Endodermal cell (in vitro differentiated cells): ENCODE measurements around the gene PRDM16. TPM values are rescaled to one million over a fixed set of nuclear protein-coding genes. Genes with fewer than 3 reads are reported as not detected.

Source experiments
- DNase-seq: peaks from one replicate; pipeline ENCODE4 v3.0.0-alpha.2; 2017
- H3K27ac ChIP-seq: 2 replicates; pipeline ENCODE4 v1.5.1; 2013; ENCODE audit warnings: mild to moderate bottlenecking, low read depth, low read length, moderate library complexity
- H3K27me3 ChIP-seq: 2 replicates; pipeline ENCODE4 v1.6.1; 2013; ENCODE audit warnings: mild to moderate bottlenecking, low read length, moderate library complexity; ENCODE audit not compliant: insufficient read depth, control insufficient read depth, poor library complexity, severe bottlenecking
- H3K36me3 ChIP-seq: 2 replicates; pipeline ENCODE4 v1.7.0; 2013; ENCODE audit warnings: mild to moderate bottlenecking, low read length, moderate library complexity; ENCODE audit not compliant: control insufficient read depth, insufficient read depth
- H3K4me1 ChIP-seq: one replicate; pipeline ENCODE4 v1.7.0; 2013; ENCODE audit warnings: low read length; ENCODE audit not compliant: control insufficient read depth, insufficient read depth
- H3K4me3 ChIP-seq: 2 replicates; pipeline ENCODE4 v1.5.1; 2013; ENCODE audit warnings: mild to moderate bottlenecking, low read length, moderate library complexity
- H3K9ac ChIP-seq: 2 replicates; pipeline ENCODE4 v1.6.1; 2013; ENCODE audit warnings: mild to moderate bottlenecking, low read length, moderate library complexity; ENCODE audit not compliant: poor library complexity, severe bottlenecking; ENCODE audit errors: extremely low read depth
- H3K9me3 ChIP-seq: 2 replicates; pipeline ENCODE4 v1.6.1; 2013; ENCODE audit warnings: mild to moderate bottlenecking, low read length, moderate library complexity; ENCODE audit not compliant: control insufficient read depth
- H3K27ac Mint-ChIP-seq: 2 replicates; pipeline ENCODE4 v1.8.0; 2020; ENCODE audit warnings: mixed read lengths
- H3K27me3 Mint-ChIP-seq: 2 replicates; pipeline ENCODE4 v1.8.0; 2021; ENCODE audit warnings: mild to moderate bottlenecking, mixed read lengths; ENCODE audit not compliant: insufficient read depth
- H3K36me3 Mint-ChIP-seq: 2 replicates; pipeline ENCODE4 v1.8.0; 2020; ENCODE audit warnings: low read depth, mixed read lengths
- H3K4me1 Mint-ChIP-seq: 2 replicates; pipeline ENCODE4 v1.8.0; 2020; ENCODE audit warnings: mixed read lengths
- H3K4me3 Mint-ChIP-seq: 2 replicates; pipeline ENCODE4 v1.8.0; 2020; ENCODE audit warnings: mild to moderate bottlenecking, moderate library complexity, mixed read lengths
- H3K9me3 Mint-ChIP-seq: 2 replicates; pipeline ENCODE4 v1.8.0; 2020; ENCODE audit warnings: mild to moderate bottlenecking, mixed read lengths
- CTCF ChIP-seq: fragments of 200-600 bp; sonication (generic); conservative IDR thresholded peaks from 2 replicates; pipeline ENCODE4 v1.5.0; 2021; ENCODE audit warnings: antibody characterized with exemption, mild to moderate bottlenecking
- WGBS, 2 experiments: methylation state at CpG; one replicate each; pipeline versions ENCODE4 v1.1.5 to v1.1.7; 2013; ENCODE audit warnings: missing lambda C conversion rate in 2 of 2, mixed read lengths in 1 of 2; ENCODE audit not compliant: insufficient coverage in 1 of 2, insufficient read length in 1 of 2; 5-methylcytosine and 5-hydroxymethylcytosine counted together
- total RNA-seq, 2 donors: library from RNA; stranded (reverse); fragmentation: NEBNext Ultra II Directional in 1 of 2; extraction: Animal tissue kit (Norgen Biotek cat#: 25700) in 1 of 2; gene quantifications; 2 replicates in 1 of 2; 3 replicates in 1 of 2; pipeline ENCODE4 v1.2.1, GENCODE V29; 2021

The PRDM16 gene
- total RNA-seq, 2 donors from 2014 or later = 2.1 to 4.0 TPM

GRCh38 chr1:3393024-3393986 is 324.3 kb downstream of the PRDM16 start:
- Mint-ChIP-seq H3K9me3 (no peaks in the 10 kb centered on the region), H3K27me3 (peaks cover 15% of the 10 kb centered on the region), H3K4me3 (peak overlapping the region; percentile 53), H3K36me3 (no peaks in the 10 kb centered on the region), H3K27ac (peak overlapping the region; percentile 90), H3K4me1 (peaks cover 28% of the 10 kb centered on the region)
- H3K4me1 ChIP-seq = peaks cover 4% of the 10 kb centered on the region
- H3K27me3 ChIP-seq = peaks cover 24% of the 10 kb centered on the region
- no peak for TF ChIP-seq CTCF
- 6 to 14% methylated on average over 41 to 63 of the region's 63 CpGs for WGBS, 2 experiments
- no peaks in the 10 kb centered on the region for H3K36me3 ChIP-seq
- peak overlapping the region; percentile 47 for H3K9ac ChIP-seq
- peak overlapping the region; percentile 30 for H3K4me3 ChIP-seq
- peak; percentile 87 for DNase-seq
- H3K9me3 ChIP-seq = no peaks in the 10 kb centered on the region
- peak overlapping the region; percentile 91 for H3K27ac ChIP-seq

GRCh38 chr1:3393987-3394920 is 325.3 kb downstream of the PRDM16 start:
- Histone ChIP-seq H3K9ac (peak overlapping the region; percentile 47), H3K9me3 (no peaks in the 10 kb centered on the region), H3K27me3 (peaks cover 24% of the 10 kb centered on the region), H3K4me3 (peak overlapping the region; percentile 30), H3K36me3 (no peaks in the 10 kb centered on the region), H3K27ac (peak overlapping the region; percentile 91), H3K4me1 (peaks cover 4% of the 10 kb centered on the region)
- TF ChIP-seq CTCF = no peak
- no peak for DNase-seq
- Mint-ChIP-seq H3K27ac (no peak overlapping the region), H3K4me3 (peak overlapping the region; percentile 53), H3K9me3 (no peaks in the 10 kb centered on the region), H3K4me1 (peaks cover 28% of the 10 kb centered on the region), H3K27me3 (peaks cover 15% of the 10 kb centered on the region), H3K36me3 (no peaks in the 10 kb centered on the region)
- 46 to 65% methylated on average over 14 to 59 of the region's 59 CpGs for WGBS, 2 experiments

GRCh38 chr1:3396411-3396810 is 327.4 kb downstream of the PRDM16 start:
- Histone ChIP-seq H3K27me3 (peaks cover 19% of the 10 kb centered on the region), H3K9ac (no peak overlapping the region), H3K27ac (no peak overlapping the region), H3K36me3 (no peaks in the 10 kb centered on the region), H3K9me3 (no peaks in the 10 kb centered on the region), H3K4me1 (peaks cover 4% of the 10 kb centered on the region), H3K4me3 (no peak overlapping the region)
- peaks cover 10% of the 10 kb centered on the region for H3K27me3 Mint-ChIP-seq
- no peak for DNase-seq
- peaks cover 24% of the 10 kb centered on the region for H3K4me1 Mint-ChIP-seq
- no peaks in the 10 kb centered on the region for H3K9me3 Mint-ChIP-seq
- H3K36me3 Mint-ChIP-seq = no peaks in the 10 kb centered on the region
- TF ChIP-seq CTCF = no peak
- H3K27ac Mint-ChIP-seq = no peak overlapping the region
- 90 to 92% methylated on average over 3 to 11 of the region's 11 CpGs for WGBS, 2 experiments
- H3K4me3 Mint-ChIP-seq = no peak overlapping the region
